ENCODE data around the gene ARFGEF2.

DNA sequence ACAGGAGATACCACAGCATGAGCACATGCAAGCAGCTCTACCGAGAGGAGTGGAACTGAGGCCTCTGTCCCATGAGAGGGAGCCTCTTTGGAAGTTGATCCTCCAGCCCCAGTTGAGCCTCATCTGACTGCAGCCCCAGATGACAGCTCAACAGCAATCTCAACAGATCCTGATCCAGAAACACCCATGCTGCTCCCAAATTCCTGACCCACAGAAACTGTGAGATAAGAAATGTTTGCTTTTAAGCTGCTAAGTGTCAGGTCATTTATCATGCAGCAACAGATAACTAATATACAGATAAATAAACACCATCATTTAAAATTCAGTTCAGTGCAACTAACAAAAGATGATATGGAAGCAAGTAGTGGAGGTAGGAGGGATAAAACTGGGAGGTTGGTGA lies 4.8 kb upstream of the ARFGEF2 start:
- TF ChIP-seq CTCF (IDR thresholded peaks at IDR 0.05; ENCODE audit: poor library complexity, severe bottlenecking) (no peak), MXI1 (conservative IDR thresholded peaks at IDR 0.05; ENCODE audit: poor library complexity, severe bottlenecking) (no peak), TAF1 (IDR thresholded peaks at IDR 0.05; ENCODE audit: low read depth) (no peak), EZH2 (IDR thresholded peaks at IDR 0.05; ENCODE audit: borderline replicate concordance, insufficient read depth, low read length, poor library complexity, severe bottlenecking) (no peak), EP300 (conservative IDR thresholded peaks at IDR 0.05; ENCODE audit: poor library complexity, severe bottlenecking) (no peak), SMC3 (conservative IDR thresholded peaks at IDR 0.05; ENCODE audit: poor library complexity) (no peak), POLR2AphosphoS5 (IDR thresholded peaks at IDR 0.05) (no peak)
